ENCODE data around the gene NIPSNAP2.
"Not testable (repeated sequence)": the region's sequence is repeated elsewhere in the genome, so short reads cannot be mapped to it uniquely, and the experiment has no call there.

NIPSNAP2 gene

GRCh38 chr7:55964261-55965099 is at the start of gene NIPSNAP2:
Gene NIPSNAP2 (plus strand): TSS chr7:55964585. CDS start chr7:55964610, 25 bp downstream.
- DNase-seq, result peak; percentile 64

DNA sequence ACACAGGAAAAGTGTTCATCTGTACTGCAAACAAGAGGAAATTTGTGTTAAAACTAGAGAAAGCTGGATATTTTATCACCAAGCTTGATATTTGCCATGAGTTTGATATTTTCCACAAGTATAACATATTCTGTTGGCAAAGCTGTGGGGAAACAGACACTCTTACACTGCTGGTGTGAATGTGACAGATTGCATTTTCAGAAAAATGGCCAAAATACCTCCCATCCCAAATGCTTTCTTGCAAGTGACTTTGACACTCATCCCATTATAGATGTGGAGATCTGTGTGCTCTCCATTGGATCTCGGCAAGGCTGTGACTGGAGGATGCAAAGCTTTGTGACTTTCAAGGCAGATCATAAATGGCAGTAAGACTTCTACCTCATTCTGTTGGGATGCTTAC is 46.6 kb upstream of the NIPSNAP2 start:
- DNase-seq, result no peak

DNA sequence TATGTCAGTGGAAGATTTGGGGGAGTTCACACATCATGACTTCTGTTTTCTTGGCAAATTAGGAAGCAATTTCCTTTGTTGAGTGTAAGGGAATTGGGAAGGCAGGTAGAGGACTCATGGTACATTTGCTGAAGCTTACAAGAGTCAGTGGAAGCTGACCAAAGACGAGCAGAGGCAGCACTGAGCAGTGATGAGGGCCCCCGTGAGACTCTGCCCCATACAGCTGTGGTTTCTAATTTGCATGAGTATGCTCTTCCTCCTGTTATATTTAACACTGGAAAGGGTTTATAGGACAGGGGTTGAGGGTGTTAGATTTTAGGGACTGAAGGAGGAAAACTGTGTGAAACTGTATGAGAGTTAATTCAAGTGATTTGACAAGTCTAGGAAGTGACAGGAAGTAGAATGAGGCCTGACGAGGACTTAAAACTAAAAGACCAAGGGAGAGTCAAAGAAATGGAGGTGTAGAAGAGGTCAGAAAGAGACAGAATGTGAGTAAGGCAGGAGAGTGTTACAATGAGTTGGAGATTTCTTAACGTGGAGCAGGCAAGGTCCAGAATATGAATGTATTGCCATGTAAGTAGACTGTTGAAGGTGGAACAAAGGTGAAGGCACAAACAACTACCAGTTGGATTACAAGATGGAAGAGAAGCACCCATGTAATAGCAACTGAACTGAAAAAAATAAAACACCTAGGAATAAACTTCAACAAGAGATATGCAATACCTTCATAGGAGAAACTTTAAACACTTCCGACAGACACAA is 36.2 kb upstream of the NIPSNAP2 start:
- no peak for DNase-seq

- DNase-seq, result no peak
Measured at GRCh38 chr7:55931421-55932151, 32.8 kb upstream of the NIPSNAP2 start.

DNA sequence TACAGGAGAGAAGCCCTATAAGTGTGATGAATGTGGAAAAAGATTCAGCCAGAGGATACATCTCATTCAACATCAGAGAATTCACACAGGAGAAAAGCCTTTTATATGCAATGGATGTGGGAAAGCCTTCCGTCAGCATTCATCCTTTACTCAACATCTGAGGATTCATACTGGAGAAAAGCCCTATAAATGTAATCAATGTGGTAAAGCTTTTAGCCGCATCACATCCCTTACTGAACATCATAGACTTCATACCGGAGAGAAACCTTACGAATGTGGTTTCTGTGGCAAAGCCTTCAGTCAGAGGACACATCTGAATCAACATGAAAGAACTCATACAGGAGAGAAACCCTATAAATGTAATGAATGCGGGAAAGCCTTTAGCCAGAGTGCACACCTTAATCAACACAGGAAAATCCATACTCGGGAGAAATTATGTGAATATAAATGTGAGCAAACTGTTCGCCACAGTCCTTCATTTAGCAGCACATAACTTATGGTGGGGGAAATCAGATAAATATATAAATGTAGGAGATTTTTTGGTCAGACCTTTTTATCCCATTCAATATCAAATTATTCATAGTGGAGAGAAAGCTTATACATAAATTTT is 24.8 kb upstream of the NIPSNAP2 start:
- no peak for DNase-seq

DNA sequence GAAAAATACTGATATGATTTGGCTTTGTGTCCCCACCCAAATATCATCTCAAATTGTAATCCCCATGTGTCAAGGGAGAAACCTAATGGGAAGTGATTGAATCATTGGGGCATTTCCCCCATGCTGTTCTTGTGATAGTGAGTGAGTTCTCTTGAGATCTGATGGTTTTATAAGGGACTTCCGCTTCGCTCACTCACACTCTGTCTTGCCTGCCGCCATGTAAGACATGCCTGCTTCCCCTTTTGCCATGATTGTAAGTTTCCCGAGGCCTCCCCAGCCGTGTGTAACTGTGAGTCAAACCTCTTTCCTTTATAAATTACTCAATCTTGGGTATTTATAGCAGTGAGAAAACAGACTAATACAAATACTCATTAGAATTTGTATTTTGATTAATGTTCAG is 17.8 kb upstream of the NIPSNAP2 start:
- no peak for DNase-seq

DNA sequence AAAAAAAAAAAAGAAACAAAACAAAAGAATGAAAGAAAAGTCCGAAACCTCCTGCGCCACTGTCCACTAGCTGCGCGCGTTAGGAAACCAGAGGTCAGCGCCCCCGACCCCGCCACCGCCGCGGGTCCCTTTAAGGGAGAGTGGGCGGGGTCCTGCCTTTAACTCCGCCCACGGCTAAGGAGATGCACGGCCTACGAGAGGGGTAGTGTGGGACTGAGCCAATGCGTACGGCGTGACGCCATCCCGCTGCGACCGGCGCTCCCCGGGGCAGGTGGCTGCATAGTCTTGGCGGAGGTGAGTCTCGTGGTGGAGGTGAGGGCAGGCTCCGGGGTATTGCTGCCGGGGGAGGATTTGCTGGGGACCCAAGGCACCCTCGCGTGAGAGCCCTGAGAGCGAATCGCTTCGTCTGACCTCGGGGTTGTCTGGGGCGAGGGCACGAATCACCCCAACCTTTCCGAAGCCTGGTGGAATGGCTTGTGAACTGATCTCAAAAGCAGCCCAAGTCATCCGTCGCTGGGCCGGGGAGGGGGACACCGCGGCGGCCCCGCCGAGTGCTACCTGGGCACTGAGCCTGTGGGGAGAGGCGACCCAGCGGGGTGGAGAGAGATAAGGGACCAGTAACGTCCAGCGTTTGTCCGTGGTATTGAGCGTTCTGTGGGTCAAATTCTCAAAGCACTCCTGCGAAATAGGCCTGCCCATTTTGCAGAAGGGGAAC is 12.6 kb upstream of the NIPSNAP2 start, which contains the start of gene MRPS17:
TSS of gene MRPS17 (plus strand) at position 241 of the 715 bp plus-strand sequence. CDS start 1,319 bp downstream, outside the sequence.
- peak; percentile 93 for DNase-seq

GRCh38 chr7:55952352-55952671 is 12.1 kb upstream of the NIPSNAP2 start:
- not testable (repeated sequence) for DNase-seq

DNA sequence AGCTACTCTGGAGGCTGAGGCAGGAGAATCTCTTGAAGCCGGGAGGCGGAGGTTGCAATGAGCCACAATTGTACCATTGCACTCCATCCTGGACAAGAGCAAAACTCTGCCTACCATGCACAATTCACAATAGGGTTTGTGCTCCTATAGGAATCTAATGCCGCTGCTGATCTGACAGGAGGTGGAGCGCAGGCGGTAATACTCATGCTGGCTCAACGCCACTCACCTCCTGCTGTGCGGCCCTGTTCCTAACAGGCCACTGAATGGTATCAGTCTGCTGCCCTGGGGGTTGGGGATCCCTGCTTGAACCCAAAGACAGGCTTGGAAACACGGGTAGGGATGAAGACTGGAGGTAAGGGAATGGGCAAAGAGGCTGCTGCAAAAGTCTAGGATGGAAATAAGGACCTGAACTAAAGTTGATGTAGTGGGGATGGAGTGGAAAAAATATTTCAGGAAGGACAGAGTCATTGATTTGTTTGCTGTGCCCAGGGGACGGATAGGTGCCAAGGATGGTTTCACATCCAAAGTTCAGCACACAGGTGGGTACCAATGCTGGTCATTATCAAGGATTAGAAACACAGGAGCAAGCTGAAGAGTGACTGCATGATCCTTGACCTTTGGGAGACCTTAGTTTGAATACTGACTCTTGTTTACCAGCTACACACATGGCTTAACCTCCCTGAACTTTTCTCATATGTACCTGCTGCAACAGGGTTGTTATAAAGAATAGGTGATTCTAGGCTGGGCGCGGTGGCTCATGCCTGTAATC is 10.5 kb upstream of the NIPSNAP2 start:
- DNase-seq, result no peak

- DNase-seq, result no peak
Measured at GRCh38 chr7:55957190-55957589, 7.2 kb upstream of the NIPSNAP2 start.

- DNase-seq, result no peak
Measured at GRCh38 chr7:55962014-55962413, 2.4 kb upstream of the NIPSNAP2 start.

DNA sequence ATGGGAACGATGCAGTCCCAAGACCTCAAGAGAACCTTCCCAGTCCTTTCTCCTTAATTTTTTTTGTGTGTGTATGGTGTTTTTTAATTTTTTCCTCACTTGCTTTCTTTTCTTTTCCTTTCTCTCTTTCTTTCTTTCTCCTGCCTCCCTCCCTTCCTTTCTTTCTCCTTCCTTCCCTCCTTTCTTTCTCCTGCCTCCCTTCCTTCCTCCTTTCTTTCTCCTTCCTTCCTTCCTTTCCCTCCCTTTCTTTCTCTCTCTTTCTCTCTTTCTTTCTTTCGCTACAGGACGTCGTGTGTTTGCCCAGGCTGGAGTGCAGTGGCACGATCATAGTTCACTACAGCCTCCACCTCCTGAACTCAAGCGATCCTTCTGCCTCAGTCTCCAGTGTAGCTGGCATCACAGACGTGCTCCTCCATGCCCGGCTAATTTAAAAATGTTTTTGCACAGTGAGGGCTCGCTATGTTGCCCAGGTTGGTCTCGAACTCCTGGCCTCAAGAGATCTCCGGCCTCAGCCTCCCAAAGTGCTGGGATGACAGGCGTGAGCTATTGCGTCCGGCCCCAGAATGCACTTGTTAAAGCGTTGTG is 709 bp upstream of the NIPSNAP2 start:
- no peak for DNase-seq

DNA sequence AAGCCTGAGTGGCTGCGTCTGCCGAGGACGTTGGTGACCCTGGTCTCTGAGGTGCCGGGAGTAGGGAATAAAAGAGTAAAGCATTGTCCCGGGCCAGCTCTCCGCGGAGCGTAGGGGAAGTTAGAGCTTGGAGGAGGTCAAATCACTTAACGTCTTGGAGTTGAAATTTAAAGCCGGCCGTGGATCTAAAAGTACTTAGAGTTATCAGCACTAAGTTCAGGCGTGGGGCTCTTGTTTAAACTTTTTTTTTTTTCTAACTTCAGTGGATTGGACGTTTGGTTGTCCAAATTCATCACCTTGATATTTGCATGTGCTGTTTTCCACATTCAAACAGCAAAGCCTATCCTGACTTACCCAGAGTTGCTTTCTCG is 700 bp downstream of the NIPSNAP2 start:
- DNase-seq, result no peak

DNA sequence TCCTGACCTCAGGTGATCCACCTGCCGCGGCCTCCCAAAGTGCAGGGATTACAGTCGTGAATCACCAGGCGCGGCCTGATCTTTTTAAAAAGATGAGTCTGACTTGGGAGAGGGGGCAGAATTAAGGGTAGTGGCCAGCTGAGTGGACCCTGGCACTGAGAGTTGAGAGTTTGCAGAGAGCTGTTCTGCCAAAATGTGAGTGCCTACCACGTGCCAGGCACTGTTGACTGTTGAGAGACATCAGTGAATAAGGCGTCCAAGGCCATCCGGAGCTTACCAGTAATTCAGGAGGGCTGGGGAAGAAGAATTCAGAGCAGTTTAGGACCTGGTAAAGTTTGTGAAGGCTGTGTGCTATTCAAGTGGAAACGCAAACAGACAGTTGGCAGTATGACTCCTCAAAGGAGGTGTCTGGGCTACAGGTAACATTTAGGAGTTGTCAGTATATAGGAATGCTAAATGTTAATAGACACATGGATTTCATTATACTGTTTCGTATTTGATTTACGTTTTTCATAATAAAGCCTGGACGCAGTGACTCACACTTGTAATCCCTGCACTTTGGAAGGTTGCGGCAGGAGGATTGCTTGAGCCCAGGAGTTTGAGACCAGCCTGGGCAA is 1.5 kb downstream of the NIPSNAP2 start:
- DNase-seq, result no peak

DNA sequence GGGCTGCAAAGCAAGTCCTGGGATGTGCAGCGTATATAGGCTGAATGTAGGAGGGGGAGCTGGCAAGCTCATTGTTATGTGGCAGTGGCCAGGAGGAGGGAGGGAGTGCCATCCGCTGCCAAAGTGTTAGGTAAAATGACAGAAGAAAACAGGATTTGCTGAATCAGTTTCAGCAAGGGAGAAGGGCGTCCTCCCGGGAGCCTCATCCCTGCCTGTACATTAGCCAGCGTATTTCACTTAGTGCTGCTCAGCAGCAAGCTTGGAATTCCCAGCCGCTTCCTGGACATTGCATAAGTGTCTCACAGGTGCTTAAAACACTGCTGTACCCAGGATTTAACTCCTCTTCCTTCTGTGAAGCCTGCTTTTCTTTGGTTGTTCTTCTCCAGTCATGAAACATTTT is 2.5 kb downstream of the NIPSNAP2 start:
- no peak for DNase-seq

GRCh38 chr7:55969391-55969790 is 5.0 kb downstream of the NIPSNAP2 start:
- DNase-seq, result no peak

DNA sequence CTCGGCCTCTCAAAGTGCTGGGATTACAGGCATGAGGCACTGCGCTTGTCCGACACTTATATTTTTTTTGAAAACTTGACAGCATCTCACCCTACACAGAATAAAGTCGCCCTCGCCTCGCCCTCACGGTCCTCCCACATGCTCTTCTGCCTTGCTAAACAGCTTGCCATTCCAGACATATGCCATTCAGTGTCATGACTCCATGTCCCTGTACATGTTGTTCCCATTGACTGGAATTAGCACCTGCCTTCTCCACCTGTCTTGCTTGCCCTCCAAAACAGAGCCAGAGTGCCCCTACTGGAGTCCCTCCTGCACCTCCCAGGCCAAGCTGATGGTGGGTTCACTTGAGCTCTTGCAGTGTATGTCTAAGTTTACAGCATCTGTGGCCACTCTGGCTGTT is 6.2 kb downstream of the NIPSNAP2 start:
- no peak for DNase-seq

GRCh38 chr7:55970978-55971377 is 6.6 kb downstream of the NIPSNAP2 start:
- no peak for DNase-seq

GRCh38 chr7:55973747-55974250 is 9.4 kb downstream of the NIPSNAP2 start:
- DNase-seq, result no peak

- DNase-seq, result no peak
Measured at GRCh38 chr7:55975988-55976633, 11.7 kb downstream of the NIPSNAP2 start.
